ENCODE data around the gene MYCBP2. TPM values are rescaled to one million over a fixed set of nuclear protein-coding genes. Genes with fewer than 3 reads are reported as not detected.
"Not testable (repeated sequence)": the region's sequence is repeated elsewhere in the genome, so short reads cannot be mapped to it uniquely, and the experiment has no call there.

Gene MYCBP2
- total RNA-seq, 1 experiment from 2014 or later = 57.8 TPM

GRCh38 chr13:77350811-77351210 is 23.9 kb upstream of the MYCBP2 start:
- CTCF ChIA-PET = no interaction called here

GRCh38 chr13:77349365-77349764 is 22.5 kb upstream of the MYCBP2 start:
- no TSS peak for BruUV-seq (replicated peaks)
- CTCF ChIA-PET = no interaction called here
- no peak for DNase-seq (ENCODE audit: low spot score)
- no peak overlapping the region for H3K27ac ChIP-seq (ENCODE audit: low read depth, low read length, poor library complexity, severe bottlenecking)
- no peak overlapping the region for H3K4me3 ChIP-seq (ENCODE audit: low read depth, low read length, poor library complexity, severe bottlenecking)
- H3K4me1 ChIP-seq (ENCODE audit: insufficient read depth, low read length, poor library complexity, severe bottlenecking) = no peaks in the 10 kb centered on the region
- H3K36me3 ChIP-seq (ENCODE audit: insufficient read depth, low read length, poor library complexity, severe bottlenecking) = no peaks in the 10 kb centered on the region
- POLR2A ChIA-PET (ENCODE audit: low non-redundant PET) = no interaction called here
- no peaks in the 10 kb centered on the region for H3K27me3 ChIP-seq (replicated peaks; ENCODE audit: insufficient read depth, low read depth, low read length, poor library complexity)
- intact Hi-C loops (cut with micrococcal nuclease; ENCODE audit: unreplicated experiment) = no loop called here
- no peaks in the 10 kb centered on the region for H3K9me3 ChIP-seq (ENCODE audit: low read depth, low read length, poor library complexity, severe bottlenecking)
- TF ChIP-seq EZH2 (IDR thresholded peaks at IDR 0.05; ENCODE audit: borderline replicate concordance, low read depth, low read length, poor library complexity, severe bottlenecking) (no peak), CTCF (conservative IDR thresholded peaks at IDR 0.05; ENCODE audit: low read depth, low read length) (no peak)

More at GRCh38 chr13:77350811-77351210, 23.9 kb upstream of the MYCBP2 start:
- POLR2A ChIA-PET (ENCODE audit: low non-redundant PET) = no interaction called here
- H3K4me1 ChIP-seq (ENCODE audit: insufficient read depth, low read length, poor library complexity, severe bottlenecking) = no peaks in the 10 kb centered on the region
- no peak for DNase-seq (ENCODE audit: low spot score)
- no peak for TF ChIP-seq EZH2 (IDR thresholded peaks at IDR 0.05; ENCODE audit: borderline replicate concordance, low read depth, low read length, poor library complexity, severe bottlenecking)
- no peak for TF ChIP-seq CTCF (conservative IDR thresholded peaks at IDR 0.05; ENCODE audit: low read depth, low read length)
- intact Hi-C loops (cut with micrococcal nuclease; ENCODE audit: unreplicated experiment) = no loop called here
- no peak overlapping the region for H3K27ac ChIP-seq (ENCODE audit: low read depth, low read length, poor library complexity, severe bottlenecking)
- H3K4me3 ChIP-seq (ENCODE audit: low read depth, low read length, poor library complexity, severe bottlenecking) = no peak overlapping the region
- no TSS peak for BruUV-seq (replicated peaks)
- no peaks in the 10 kb centered on the region for H3K36me3 ChIP-seq (ENCODE audit: insufficient read depth, low read length, poor library complexity, severe bottlenecking)
- no peaks in the 10 kb centered on the region for H3K9me3 ChIP-seq (ENCODE audit: low read depth, low read length, poor library complexity, severe bottlenecking)
- H3K27me3 ChIP-seq (replicated peaks; ENCODE audit: insufficient read depth, low read depth, low read length, poor library complexity) = no peaks in the 10 kb centered on the region

- H3K27ac ChIP-seq (ENCODE audit: low read depth, low read length, poor library complexity, severe bottlenecking); H3K36me3 ChIP-seq (ENCODE audit: insufficient read depth, low read length, poor library complexity, severe bottlenecking); CTCF ChIA-PET; H3K4me3 ChIP-seq (ENCODE audit: low read depth, low read length, poor library complexity, severe bottlenecking); intact Hi-C loops (cut with micrococcal nuclease; ENCODE audit: unreplicated experiment); DNase-seq (ENCODE audit: low spot score); BruUV-seq (replicated peaks); H3K27me3 ChIP-seq (replicated peaks; ENCODE audit: insufficient read depth, low read depth, low read length, poor library complexity); H3K9me3 ChIP-seq (ENCODE audit: low read depth, low read length, poor library complexity, severe bottlenecking); H3K4me1 ChIP-seq (ENCODE audit: insufficient read depth, low read length, poor library complexity, severe bottlenecking): not testable (repeated sequence)
- POLR2A ChIA-PET (ENCODE audit: low non-redundant PET) = interaction anchor here (0.6 kb wide), 1 partner anchor 13 kb away, joined by 3 read pairs; no protein-coding TSS in a partner anchor
Observed at GRCh38 chr13:77347351-77347750, 20.5 kb upstream of the MYCBP2 start.

GRCh38 chr13:77345150-77345780 is 18.4 kb upstream of the MYCBP2 start:
- Histone ChIP-seq H3K36me3 (ENCODE audit: insufficient read depth, low read length, poor library complexity, severe bottlenecking) (no peaks in the 10 kb centered on the region), H3K27me3 (replicated peaks; ENCODE audit: insufficient read depth, low read depth, low read length, poor library complexity) (no peaks in the 10 kb centered on the region), H3K4me3 (ENCODE audit: low read depth, low read length, poor library complexity, severe bottlenecking) (no peak overlapping the region), H3K4me1 (ENCODE audit: insufficient read depth, low read length, poor library complexity, severe bottlenecking) (no peaks in the 10 kb centered on the region), H3K9me3 (ENCODE audit: low read depth, low read length, poor library complexity, severe bottlenecking) (no peaks in the 10 kb centered on the region), H3K27ac (ENCODE audit: low read depth, low read length, poor library complexity, severe bottlenecking) (no peak overlapping the region)
- intact Hi-C loops (cut with micrococcal nuclease; ENCODE audit: unreplicated experiment) = no loop called here
- ChIA-PET CTCF (interaction anchor here (0.6 kb wide), 1 partner anchor 133 kb away, joined by 4 read pairs; no protein-coding TSS in a partner anchor), POLR2A (ENCODE audit: low non-redundant PET) (no interaction called here)
- no TSS peak for BruUV-seq (replicated peaks)
- DNase-seq (ENCODE audit: low spot score) = no peak
- TF ChIP-seq CTCF (conservative IDR thresholded peaks at IDR 0.05; ENCODE audit: low read depth, low read length) (no peak), EZH2 (IDR thresholded peaks at IDR 0.05; ENCODE audit: borderline replicate concordance, low read depth, low read length, poor library complexity, severe bottlenecking) (no peak)
